Stimulated activated naive CD4-positive, alpha-beta T cell treated with Interleukin-2 at 50 U/mL for 16 hours (primary cell): ENCODE results near the gene SASH1.

Experiments
- DNase-seq: peaks from one replicate; lab custom pipeline; 2025; lab: John Stamatoyannopoulos, UW

SASH1 gene

GRCh38 chr6:148548065-148548748 is 205.6 kb downstream of the SASH1 start:
- no peak for DNase-seq

GRCh38 chr6:148548749-148549140 is 206.1 kb downstream of the SASH1 start:
- DNase-seq: no peak

DNA sequence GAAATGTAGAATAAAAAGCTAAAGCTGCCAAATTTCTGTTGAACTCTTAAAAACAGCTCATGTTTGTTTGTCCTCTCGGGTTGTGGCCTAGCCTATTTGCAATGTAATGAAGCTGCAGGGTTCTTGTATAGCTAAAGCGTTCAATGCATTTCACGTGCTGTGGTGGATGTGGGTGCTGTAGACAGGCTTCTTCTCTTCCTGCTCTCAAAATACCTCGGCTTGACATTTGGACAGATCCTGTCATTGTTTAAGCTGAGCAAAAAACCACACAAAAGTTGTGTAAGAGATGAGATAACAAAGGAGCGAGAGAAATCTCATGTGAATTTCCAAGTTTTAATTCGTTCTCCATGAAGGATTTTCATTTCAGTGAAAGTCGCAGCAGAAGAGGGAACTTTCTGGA is 207.9 kb downstream of the SASH1 start:
- DNase-seq: no peak

DNA sequence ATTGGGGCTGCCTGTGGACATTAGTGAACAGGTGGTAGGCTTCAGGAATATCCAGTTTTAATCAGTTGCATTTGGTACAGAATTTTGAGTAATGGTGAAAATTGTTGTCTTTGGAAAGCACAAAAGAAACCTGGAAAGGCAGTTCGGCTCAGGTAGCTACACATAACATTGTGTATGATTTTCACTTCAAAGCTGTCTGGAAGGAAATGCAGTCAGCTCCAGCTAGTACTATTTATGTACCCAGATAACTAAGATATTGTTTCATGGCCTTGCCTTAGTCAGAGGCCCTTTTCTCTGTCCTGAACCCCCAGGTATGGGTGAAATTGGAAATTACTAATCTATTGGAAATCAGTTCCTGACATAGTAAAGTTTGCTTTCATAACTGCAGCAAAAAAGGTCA is 208.6 kb downstream of the SASH1 start:
- DNase-seq: no peak

- DNase-seq: no peak
These were observed 213.8 kb downstream of the SASH1 start for GRCh38 chr6:148556410-148556809.

- peak; percentile 12 for DNase-seq
These were observed 215.2 kb downstream of the SASH1 start for GRCh38 chr6:148557796-148558321.

GRCh38 chr6:148559848-148560433 is 217.3 kb downstream of the SASH1 start:
- peak; percentile 62 for DNase-seq

GRCh38 chr6:148561629-148562028 is 219.0 kb downstream of the SASH1 start:
- no peak for DNase-seq

DNA sequence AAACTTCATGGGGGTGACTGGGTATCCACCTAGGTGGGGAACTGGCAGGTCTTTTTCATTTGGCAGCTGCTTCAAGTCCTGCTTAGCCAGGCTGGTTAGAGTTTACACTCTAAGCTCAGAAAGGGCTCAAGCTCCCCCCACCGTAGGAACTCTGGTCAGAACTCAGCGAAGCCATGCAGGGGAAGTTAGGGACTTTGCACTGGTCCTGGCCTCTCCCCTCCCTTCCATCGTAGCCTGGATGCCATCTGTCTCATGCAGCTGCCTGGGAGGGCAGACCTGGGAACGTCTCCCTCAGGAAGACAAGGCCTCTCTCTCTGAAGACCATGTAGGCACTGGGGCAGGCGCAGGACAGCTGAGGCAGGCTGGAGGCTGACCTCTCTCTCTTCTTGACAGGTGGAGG is 220.4 kb downstream of the SASH1 start:
- no peak for DNase-seq

GRCh38 chr6:148564494-148565035 is 221.9 kb downstream of the SASH1 start:
- DNase-seq: no peak

DNA sequence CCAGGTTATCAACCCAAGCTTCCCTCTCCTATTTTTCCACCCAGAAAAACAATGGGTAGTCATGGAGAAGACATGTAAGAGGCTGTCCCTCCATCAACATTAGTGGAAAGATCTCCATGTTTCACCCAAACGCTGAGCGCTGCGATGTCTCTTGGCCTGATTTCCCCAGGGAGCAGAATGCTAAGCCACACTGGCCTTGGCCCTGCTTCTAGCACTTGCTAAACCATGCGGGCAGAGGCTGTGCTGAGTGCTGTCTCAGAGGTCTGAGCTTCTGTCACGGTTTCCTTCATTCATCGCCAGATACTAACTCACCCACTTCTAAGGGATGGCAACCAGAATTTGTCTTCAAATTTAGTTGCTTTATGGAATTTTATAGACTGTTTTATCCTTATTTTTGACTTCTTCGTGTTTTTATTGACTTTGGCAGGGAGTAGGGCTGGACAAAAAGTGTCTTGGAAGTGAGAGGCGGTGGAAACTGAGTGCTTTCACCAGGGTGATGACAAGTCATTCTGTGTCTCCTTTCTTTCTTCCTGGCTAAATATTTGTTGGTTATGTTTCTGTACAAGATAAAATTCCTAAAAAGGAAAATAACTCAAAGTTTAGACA is 222.8 kb downstream of the SASH1 start:
- DNase-seq: no peak

DNA sequence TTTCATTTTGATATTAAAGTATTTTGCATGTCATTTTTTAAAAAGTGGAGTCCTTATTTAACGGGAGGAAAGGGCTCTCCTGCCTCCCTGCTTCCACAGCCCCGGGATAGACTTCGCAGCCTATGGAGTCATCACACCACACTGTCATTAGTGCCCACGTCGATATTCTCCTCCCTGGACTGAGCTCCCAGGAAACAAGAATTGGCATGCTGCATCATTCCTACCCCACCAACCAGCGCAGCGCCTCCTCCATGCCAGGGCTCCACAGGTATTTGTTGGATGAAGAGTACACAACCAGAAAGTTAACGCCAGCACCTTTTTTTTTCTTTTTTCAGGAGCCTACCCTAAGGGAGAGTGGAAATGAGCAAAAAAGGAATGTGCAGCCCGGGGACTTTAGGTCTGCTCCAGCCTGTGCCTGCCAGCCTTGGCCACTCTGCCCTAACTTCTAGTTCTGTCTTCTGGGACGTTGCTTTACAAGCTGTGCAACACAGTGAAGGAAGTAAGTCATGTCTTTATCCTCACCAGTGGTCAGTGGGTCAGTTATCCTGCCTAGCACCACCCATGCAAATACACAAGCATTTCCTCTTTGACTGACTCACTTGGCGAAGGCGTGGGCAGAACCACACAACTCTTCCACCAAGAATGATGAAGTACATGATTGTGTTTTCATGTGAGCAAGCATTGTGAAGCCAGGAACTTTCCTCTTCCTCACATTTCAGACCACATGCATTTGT is 223.5 kb downstream of the SASH1 start:
- peak; percentile 29 for DNase-seq

GRCh38 chr6:148566664-148567350 is 224.2 kb downstream of the SASH1 start:
- no peak for DNase-seq

DNA sequence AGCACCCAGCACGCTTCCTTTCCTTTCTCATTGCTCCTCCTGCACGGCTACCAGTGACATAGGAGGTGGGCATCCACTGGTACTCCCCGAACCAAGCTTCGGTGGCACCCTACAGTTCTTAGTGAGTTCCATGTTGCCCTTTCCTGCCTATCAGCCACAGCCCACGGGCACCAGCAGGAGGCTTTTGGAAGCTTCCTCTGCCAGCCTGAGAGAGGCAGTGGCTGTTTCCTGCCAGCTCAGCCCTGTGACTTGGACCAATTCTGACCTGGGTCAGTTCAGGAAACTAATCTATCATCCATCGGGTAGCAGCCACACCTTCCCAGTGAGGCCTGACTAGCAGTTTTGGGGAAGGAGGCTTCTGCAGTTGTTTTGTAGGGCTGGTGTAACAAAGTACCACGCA is 227.8 kb downstream of the SASH1 start:
- no peak for DNase-seq

DNA sequence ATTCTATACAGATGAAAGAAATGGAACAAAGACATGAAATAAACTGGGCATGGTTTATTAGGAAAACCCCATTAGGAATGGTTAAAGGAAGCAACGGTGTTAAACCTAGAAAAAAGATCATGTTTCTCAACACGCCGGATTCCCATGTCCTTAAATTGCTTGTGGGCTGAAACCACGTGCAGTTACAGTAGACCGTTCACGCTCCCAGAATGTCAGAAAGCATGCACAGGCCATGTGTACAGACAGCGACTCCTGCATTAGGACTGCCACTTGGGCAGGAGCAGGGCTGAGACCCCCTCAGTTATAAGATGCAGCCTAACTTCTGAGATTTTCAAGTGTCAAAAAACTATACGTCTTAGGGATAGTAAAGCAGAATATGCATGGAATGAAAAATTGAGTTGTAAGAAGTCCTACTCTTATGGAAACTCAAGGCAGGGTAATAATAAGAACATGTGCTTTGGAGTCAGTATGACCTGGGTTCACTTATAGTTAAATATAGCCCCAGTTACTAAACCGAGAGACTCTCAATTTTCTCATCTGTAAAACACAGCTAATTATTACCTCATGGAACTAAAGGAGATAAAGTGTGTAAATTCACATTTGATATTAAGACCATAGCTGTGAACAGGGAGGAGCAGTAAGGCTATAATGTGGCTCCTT is 230.2 kb downstream of the SASH1 start:
- no peak for DNase-seq

DNA sequence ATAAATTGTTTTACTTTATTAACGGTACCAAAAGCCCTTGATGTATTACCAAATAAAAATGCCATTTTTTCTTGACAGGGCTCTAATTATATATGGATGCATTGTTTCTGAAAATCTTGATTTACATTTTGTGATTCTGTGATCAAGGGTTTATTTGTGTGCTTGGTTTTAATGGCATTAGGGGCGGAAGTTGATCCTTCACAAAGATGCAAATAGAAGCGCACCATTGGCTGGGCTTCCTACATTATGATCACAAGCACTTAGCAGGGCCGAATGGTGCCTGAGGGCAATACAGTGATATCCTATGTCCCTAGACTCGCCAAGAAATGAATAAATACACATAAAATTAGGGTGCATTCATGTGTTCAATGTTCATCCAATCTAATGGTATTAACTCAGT is 231.3 kb downstream of the SASH1 start:
- no peak for DNase-seq

DNA sequence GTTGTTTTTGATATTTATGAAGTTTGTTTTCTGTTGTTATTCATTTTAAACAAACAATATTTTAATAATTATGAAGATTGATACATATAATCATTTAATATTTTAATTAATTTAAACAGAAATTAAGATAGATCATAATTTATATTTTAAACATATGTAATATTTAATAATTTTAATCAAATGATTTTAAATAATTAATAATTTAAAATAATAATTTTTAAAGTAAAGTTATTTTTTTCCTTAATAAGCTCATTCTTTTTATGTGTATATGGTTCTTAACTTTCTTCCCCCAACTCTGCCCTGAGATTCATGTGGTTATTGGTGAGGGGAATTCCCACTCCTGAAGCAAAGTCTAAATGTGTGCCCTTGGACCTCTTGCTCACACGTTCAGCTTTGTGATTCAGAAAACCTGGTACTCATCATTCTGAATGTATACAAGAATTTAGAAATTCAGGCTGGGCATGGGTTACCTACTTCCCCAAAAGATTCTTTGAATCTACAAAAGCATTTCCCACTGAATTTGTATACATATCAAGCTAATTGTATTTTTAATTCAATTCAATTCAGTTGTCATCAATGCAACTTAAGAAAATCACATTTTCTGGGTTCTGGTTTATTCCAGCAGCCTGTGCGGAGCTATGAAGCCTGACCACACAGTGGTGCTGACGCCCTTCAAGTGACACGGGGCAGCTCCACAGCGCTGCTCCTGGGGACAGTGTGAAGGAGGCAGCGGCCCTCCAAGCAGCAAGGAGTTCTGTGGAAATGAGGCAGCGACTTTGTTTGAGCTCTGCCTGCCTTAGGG is 235.2 kb downstream of the SASH1 start:
- peak; percentile 23 for DNase-seq

DNA sequence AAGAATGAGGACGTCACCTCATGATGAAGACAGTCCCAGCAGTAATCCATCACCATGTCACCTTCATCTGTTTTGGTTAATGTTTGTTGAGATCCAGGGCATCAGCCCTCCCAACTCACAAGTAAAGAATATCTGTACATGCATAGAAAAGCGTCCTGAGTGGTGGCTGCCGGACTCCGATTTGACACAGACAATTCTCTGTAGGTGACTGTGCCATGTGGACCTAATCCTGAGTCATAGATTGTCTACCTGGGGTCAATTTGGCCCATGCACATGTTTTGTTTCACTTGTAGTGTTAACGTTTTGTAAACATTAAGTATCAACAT is 235.8 kb downstream of the SASH1 start:
- DNase-seq: no peak

DNA sequence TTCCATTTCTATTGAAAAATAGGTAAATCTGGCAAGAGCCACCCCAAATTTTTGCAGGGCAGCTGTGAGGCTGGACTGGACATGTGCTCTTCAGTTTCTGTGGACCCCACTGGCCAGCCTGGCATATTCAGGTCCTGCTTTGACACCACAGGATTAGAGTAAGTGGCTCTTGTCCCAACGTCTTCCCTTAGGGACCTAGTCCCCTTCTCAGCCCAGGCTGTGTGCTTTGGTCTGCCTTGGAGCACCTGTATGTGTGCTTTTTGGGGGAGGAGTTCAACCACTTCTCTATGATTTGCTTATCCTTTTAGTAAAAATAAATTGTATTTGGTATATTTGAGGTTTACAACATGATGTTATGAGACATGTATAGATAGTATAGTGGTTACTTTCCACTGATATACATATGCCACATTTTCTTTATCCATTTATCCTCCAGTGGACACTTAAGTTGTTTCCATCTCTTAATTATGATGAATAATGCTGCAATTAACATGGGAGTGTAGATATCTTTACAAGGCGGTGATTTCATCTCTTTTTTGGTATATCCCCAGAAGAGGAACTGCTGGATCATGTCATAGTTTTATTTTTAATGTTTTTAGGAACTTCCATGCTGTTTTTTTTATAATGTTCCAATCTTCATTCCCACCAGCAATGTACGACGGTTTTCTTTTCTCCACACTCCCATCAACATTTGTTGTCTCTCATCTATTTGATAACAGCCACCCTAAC is 236.4 kb downstream of the SASH1 start:
- DNase-seq: no peak

DNA sequence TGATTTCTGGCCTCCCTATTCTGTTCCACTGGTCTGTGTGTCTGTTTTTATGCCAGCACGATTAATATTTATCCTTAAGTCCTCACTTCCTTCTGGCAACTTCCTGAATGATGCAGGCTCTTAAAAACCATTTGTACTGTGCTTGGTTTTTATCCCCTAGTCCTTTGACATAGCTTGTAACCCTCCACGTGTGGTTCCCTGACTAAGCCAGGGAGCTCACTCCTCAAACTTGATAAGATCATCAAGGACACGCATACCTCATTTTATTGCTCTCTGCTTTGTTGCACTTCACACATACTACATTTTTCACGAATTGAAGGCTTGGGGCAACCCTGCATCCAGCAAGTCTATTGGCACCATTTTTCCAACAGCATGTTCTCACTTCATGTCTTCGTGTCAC is 237.8 kb downstream of the SASH1 start:
- no peak for DNase-seq
